GM10847 (cell line): ENCODE data around the gene CNPY1.

Experiments used
- POLR2A ChIP-seq: IDR thresholded peaks from 2 replicates; pipeline ENCODE4 v1.6.1; 2011; ENCODE audit not compliant: insufficient read length; ENCODE audit errors: extremely low read depth

Gene CNPY1

DNA sequence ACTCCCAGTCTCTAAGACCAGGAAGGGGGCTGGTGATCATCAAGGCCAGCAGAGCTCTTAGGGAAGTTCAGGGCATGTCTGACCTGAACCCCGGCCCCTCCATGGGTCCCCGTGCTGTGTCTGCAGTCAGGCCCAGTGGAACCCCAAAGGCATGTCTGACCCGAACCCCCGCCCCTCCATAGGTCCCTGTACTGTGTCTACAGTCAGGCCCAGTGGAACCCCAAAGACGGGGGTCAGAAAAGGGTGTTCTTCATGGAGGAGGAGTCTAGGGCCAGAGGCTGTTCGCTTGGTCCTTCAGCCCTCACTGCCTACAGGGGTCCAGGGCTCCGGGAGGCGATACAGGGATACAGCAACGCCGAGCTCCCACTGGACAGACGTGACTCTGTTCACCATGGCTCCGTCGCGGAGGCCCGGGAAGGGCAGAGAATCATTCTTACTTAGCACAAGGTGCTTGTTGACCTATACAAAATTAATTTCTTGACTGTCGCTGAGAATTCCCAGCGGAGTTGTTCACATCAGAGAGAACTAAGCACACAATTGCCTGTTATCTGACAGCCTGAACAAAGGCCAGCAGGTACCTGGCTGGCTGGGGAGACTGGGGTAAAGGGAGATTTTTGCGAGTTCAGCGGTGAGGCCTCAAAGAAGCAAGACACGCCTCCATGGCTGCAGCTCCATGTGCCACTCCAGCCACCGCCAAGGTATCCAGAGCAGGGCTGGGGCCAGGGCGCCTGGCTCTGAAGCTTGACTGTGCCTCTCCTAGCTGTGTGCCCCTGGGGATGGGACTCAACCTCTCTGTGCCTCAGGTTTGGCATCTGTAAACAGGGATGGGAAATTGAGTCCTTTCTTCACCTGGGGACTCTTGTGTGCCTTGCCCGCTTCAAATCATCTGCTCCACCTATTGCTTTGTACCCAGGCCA, 61.6 kb downstream of the CNPY1 start:
- TF ChIP-seq POLR2A = no peak

DNA sequence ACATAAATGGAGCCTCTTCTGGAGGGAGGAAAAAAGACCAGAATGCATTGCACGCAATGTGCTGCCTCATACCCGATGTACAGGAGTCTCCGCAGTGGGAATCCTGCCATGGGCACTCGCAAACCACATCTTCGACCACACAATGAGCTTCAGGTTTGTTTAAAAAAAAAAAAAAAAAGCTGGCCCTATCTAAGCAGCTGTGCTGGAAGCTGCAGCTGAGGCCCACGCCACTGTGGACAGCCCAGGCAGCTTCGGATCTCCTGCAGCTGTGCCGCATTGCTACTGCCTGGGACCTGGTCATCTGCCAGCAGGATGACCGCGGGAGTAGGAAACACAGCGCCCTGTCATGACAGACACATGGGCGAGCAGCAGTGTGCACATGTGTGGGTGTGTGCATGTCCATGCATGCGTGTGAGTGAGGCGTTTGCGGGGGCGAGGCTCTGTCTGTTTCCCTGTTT, 62.5 kb downstream of the CNPY1 start:
- no peak for TF ChIP-seq POLR2A

DNA sequence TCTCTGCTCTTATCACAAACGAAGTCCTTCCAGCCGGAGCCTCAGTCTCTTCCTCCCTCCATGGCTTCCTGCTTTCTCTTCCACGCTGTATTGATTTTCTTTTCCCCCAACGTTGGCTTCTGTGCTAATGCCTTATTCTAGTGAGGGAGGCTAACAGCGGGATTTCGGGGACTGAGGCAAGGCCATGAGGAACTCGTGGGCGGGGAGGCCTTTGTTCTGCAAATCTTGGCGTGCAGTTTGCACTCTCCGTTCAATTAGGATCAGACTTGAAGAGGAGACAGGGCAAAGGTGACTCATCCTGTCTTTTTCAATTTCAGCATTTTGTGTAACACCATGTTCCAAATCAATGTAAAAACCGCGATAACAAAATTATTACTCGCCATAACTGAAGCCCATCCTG, 63.1 kb downstream of the CNPY1 start:
- no peak for TF ChIP-seq POLR2A

DNA sequence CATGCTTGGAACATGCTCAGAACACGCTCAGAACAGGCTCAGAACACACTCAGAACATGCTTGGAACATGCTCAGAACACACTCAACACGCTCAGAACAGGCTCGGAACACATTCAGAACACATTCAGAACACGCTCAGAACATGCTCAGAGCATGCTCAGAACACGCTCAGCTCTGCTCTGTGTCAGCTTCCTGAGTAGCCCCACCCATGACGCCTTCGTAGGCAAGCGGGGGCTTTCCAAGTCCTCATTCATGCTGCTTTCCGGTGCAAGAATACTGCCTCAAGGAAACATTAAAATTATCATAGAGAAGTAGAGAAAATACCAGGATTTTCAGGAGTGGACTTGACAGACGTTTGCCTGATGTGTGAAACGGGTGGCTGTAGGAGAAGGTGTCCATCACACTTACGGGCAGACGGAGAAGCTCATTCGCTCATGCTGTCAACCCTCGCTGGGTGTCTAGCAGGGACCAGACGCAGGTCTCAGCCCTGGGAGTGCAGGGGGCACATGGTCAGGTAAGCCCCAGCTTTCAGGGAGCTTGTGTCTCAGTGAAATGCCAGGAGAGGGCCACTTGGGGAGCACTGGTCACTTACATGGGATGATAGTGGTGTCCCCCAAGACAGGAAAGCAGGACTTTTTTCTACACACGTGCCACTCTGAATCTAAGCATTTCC, 63.7 kb downstream of the CNPY1 start:
- TF ChIP-seq POLR2A = no peak

DNA sequence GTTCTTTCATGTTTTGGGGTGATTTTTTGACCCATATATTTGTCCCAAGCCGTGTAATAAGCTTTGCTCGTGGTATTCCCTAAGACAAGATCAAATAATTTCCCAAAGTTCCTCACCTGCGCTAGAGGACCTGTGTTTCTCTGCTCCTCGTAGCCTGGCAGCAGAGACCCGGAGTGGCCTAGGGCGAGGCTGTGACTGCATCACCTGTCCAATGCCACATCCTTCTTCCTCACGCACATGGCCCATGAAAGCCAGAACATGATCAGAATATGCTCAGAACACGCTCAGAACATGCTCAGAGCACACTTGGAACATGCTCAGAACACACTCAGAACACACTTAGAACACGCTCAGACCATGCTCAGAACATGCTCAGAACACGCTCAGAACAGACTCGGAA, 64.6 kb downstream of the CNPY1 start:
- no peak for TF ChIP-seq POLR2A

DNA sequence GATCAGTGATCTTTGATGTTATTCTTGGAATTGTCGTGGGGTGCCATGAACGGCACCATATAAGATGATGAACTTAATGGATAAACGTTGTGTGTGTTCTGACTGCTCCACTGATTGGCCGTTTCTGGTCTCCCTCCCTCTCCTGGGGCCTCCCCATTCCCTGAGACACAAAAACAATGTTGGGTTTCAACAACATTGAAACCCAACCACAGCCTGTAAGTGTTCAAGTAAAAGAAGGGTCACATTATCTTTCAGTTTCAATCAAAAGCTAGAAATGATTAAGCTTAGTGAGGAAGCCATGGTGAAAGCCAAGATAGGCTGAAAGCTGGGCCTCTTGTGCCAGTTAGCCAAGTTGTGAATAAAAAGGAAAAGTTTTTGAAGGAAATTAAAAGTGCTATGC, 68.9 kb downstream of the CNPY1 start:
- no peak for TF ChIP-seq POLR2A

DNA sequence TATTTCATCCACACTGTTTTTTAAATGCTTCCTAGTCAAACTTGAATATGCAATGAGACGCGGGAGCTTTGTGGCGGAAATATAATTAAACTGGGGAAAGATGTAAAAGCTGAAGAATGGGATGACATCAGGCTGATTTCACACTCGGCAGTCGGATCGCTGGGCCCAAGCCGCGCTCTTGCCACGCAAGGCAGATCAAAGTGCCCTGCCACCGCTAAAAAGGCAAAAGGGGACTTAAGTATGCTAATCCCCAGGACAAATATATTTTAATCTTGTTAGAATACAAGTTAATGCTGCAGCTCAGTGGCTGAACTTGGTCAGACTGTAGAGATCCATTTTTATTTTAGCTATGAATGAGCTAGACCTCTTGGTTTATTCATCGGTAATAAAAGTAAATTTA, 74.6 kb downstream of the CNPY1 start:
- no peak for TF ChIP-seq POLR2A

DNA sequence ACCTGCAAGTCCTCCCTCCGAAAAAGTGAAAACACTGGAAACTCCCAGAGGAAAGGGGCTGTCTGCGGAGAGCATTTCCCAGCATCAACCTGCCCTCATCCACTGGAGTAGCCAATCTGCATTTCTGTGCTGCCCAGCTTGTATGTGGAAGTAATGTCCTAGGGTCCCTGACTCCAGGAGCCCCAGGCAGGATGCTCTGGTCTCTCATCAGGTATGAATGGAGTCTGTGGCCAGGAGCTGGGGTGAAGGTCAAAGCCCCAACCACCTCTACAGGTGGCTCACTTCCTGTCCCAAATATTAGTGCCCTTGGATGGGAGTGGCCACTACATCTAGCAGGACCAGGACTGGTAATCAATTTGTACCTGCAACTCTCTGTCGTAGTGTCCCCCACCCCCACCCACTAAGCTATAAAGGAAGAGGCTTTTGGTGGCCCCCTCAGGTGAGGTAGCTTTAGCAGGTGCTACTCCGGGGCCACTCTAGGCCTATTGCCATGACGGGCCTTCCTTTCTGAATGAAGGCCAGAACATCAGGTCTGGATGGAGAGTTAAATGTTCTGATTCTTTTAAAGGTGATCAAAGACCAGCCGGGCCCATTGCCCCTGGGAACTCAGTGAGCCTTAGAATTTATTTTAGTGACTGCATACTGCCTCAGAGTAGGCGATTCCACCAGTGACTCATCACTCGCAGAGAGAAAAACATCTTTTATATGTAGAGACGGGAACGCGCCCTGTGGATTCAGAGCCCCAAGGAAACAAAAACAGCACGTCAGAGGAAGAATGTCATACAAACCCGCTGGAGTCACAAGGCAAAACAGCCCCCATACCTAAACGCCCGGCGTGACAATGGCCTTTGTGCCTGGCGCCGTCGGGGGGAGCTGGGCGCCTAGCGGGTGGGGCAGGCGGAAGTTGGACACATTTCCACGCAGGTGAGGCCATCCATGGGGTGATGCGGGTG, 75.4 kb downstream of the CNPY1 start:
- no peak for TF ChIP-seq POLR2A

DNA sequence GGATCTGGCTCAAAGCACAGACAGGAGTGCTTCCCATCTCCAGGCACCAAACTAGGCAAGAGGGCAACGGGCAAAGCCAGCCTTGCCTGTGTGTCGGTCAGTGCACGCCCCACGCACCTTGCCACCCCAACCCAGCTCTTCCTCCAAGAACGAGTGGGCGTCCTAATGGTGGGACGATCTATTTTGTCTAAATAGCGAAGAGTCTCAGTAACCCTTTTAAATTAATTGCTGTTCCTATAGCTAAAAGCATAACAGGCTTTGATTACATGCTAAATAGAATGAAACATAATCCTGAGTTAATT, 76.2 kb downstream of the CNPY1 start:
- TF ChIP-seq POLR2A = no peak

DNA sequence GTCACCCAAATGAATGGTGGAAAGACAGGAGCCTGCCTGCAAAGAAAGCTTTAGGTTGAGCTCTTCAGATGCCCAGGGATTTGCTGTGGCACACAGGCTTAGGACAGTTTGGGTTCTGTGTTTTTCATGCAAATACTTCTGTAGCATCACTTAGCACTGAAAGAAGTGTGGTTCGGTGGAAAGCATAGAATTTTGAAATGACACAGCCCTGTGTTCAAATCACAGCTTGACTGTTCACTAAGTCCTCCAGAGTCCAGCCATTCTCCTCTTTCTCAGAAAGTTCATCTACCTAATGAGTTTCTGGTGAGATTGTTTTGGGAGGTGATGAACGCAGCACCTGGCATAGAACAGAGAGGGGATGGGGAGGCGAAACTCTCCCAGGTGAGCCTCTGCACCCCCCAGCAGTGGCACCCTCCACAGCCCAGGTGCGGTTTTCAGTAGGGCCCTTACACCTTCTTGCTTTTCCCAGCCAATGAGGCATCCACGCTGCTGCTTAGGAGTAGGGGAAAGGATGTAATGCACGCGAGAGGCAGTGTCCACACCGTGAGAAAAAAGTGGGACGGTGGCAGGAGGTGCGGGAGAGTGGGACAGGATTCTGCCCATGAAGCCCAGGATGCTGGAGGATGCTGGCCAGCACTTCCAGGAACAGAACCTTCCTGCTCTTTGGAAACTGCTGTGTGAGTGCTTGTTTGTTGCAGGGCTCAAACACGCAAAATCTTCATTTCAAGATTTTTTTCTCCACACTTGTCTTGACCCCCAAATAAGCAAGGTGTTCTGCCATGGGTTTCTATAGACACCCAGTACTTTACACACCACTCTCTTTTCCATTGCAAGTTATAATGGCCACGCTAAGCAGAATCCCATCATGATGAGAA, 76.8 kb downstream of the CNPY1 start:
- no peak for TF ChIP-seq POLR2A

DNA sequence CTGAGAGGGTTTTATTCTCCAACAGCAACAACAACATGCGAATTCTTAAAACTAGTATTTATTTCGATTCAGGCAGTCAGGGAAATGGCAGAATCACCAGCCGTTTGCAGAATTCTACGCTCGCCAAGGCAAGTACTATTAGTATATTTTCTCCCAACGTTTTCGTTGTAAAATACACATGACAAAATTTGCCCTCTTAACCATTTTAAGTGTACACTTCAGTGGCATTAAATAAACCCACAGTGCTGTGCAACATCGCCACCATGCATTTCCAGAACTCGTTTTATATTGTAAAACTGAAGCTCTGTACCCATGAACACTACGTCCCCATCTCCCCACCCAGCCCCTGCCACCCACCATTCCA, 77.6 kb downstream of the CNPY1 start:
- no peak for TF ChIP-seq POLR2A

DNA sequence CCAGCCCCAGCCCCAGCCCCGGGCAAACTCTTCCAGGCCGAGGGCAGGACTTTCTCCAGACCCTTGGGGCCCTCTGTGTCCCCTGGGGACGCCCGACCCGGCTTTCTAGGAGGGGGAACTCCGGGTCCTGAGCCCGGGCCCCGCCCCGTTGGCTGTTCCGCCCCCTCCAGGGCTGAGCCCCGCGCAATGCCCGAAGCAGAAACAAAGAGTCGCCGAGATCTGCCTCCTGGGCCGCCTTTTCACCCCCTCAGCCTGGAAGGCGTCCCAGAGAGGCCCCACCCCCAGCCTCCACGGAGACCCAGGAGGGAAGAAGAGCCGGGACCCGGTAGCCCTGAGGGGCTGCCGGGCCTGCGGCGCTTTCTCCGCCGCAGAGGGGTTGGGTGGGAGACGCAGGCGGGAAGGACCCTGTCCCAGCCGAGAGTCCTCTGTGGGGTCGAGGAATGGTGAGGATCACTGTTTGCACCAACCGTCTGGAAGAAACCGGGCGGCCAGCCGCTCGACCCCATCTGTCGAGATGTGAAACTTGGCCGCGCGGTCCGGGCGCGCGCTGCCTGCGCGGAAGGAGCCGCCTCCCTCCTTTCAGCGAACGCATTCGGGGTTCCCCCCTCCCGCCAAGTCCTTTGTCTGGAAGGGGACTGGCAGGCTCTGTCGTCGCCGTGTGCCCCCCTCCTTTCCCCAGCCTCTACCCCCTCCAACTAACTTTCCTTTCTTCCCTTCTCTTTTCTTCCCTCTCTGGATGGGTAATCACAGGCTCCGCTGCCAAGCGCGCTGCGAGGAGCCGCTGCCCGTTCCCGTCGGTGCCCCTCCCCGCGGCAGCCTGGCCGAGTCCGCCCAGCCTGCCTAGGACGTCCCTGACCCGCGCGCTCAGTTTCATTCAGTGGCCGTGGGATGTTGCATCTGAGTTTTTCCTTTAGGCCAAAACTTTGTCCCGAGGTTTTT, 78.2 kb downstream of the CNPY1 start:
- no peak for TF ChIP-seq POLR2A
